Keratinocyte (primary cell): ENCODE measurements around the gene PTPRT. TPM values are rescaled to one million over a fixed set of nuclear protein-coding genes. Genes with fewer than 3 reads are reported as not detected.

Source experiments
- DNase-seq: peaks from one replicate; pipeline ENCODE4 v3.0.0-alpha.2; 2011; ENCODE audit warnings: low read depth, missing footprints, low spot score
- FAIRE-seq: peaks from 2 replicates; lab custom pipeline; 2011; peaks lifted over from hg19 to GRCh38; lab: Jason Lieb, UNC
- H2AFZ ChIP-seq: 2 replicates; pipeline ENCODE4 v1.6.0; 2012; ENCODE audit warnings: low read length, control low read depth, inconsistent platforms; ENCODE audit not compliant: control insufficient read depth
- H3K27ac ChIP-seq: 2 replicates; pipeline ENCODE4 v1.5.1; 2011; ENCODE audit warnings: low read length; ENCODE audit not compliant: control insufficient read depth, insufficient read depth
- H3K27me3 ChIP-seq: 3 replicates; pipeline ENCODE4 v1.6.0; 2011; ENCODE audit warnings: low read length; ENCODE audit not compliant: control insufficient read depth, insufficient read depth; ENCODE audit errors: extremely low read depth
- H3K36me3 ChIP-seq, 2 experiments: 2 replicates in 1 of 2; 3 replicates in 1 of 2; pipeline ENCODE4 v1.5.1; 2011; ENCODE audit warnings: low read length in 2 of 2, mild to moderate bottlenecking in 1 of 2; ENCODE audit not compliant: control insufficient read depth in 2 of 2, insufficient read depth in 2 of 2; ENCODE audit errors: extremely low read depth in 1 of 2
- H3K4me1 ChIP-seq: 3 replicates; pipeline ENCODE4 v1.5.1; 2011; ENCODE audit warnings: low read length; ENCODE audit not compliant: control insufficient read depth, insufficient read depth; ENCODE audit errors: extremely low read depth
- H3K4me2 ChIP-seq: 3 replicates; pipeline ENCODE4 v1.6.0; 2011; ENCODE audit warnings: low read depth, low read length; ENCODE audit not compliant: control insufficient read depth, insufficient read depth; ENCODE audit errors: extremely low read depth
- H3K4me3 ChIP-seq, 3 experiments: fragments of 200-600 bp in 1 of 3; sonication (generic) in 1 of 3; 2 replicates in 2 of 3; 3 replicates in 1 of 3; pipeline ENCODE4 v1.5.1; 2011 to 2016; ENCODE audit warnings: low read length in 3 of 3, mild to moderate bottlenecking in 3 of 3, control low read depth in 2 of 3, inconsistent platforms in 1 of 3, low read depth in 1 of 3, mixed read lengths in 1 of 3, mixed run types in 1 of 3, moderate library complexity in 1 of 3; ENCODE audit not compliant: control insufficient read depth in 2 of 3, insufficient read depth in 2 of 3; ENCODE audit errors: extremely low read depth in 1 of 3
- H3K79me2 ChIP-seq: 2 replicates; pipeline ENCODE4 v1.6.0; 2012; ENCODE audit warnings: low read length; ENCODE audit not compliant: control insufficient read depth, insufficient read depth
- H3K9ac ChIP-seq: 3 replicates; pipeline ENCODE4 v1.6.0; 2011; ENCODE audit warnings: low read length; ENCODE audit not compliant: control insufficient read depth, insufficient read depth; ENCODE audit errors: extremely low read depth
- H3K9me1 ChIP-seq: 3 replicates; pipeline ENCODE4 v1.6.0; 2011; ENCODE audit warnings: low read length; ENCODE audit not compliant: control insufficient read depth, insufficient read depth; ENCODE audit errors: extremely low read depth
- H3K9me3 ChIP-seq: 2 replicates; pipeline ENCODE4 v1.5.1; 2012; ENCODE audit warnings: low read depth, low read length; ENCODE audit not compliant: control insufficient read depth
- H4K20me1 ChIP-seq: 3 replicates; pipeline ENCODE4 v1.6.0; 2011; ENCODE audit warnings: low read length; ENCODE audit not compliant: control insufficient read depth, insufficient read depth; ENCODE audit errors: extremely low read depth
- EZH2 ChIP-seq: IDR thresholded peaks from one replicate; pipeline ENCODE4 v1.6.1; 2012; ENCODE audit warnings: inconsistent platforms, mild to moderate bottlenecking, low read length, moderate library complexity
- dilution Hi-C: fragments of 300-500 bp; cut with MboI; formaldehyde crosslinking; loops from one replicate; pipeline ENCODE4 v1.7.0; 2020; ENCODE audit warnings: low sequenced_read_pairs; ENCODE audit not compliant: extremely low pct_ligation_motif_present
- polyA plus RNA-seq, 5 experiments: library from polyadenylated mRNA; depleted of rRNA in 3 of 5; stranded (reverse) in 3 of 5; stranded (forward) in 1 of 5; unstranded in 1 of 5; fragments of >200 nt; gene quantifications; 1 replicate in 1 of 5; 2 replicates in 3 of 5; 3 replicates in 1 of 5; pipeline versions ENCODE4 v1.2.1 to v1.2.3, GENCODE V29; 2011 to 2012; ENCODE audit warnings: missing spikeins in 2 of 5, low read depth in 1 of 5, low replicate concordance in 1 of 5
- TF ChIP-seq, protein P1 (sequence below), 3 experiments: IDR thresholded peaks in 1 of 3; conservative IDR thresholded peaks in 1 of 3; optimal IDR thresholded peaks in 1 of 3; 2 replicates in 2 of 3; 3 replicates in 1 of 3; pipeline versions ENCODE3 to v1.5.1; 2011; ENCODE audit warnings: low read length in 3 of 3, mild to moderate bottlenecking in 3 of 3, moderate library complexity in 2 of 3, control low read depth in 1 of 3, inconsistent platforms in 1 of 3; ENCODE audit not compliant: insufficient read depth in 2 of 3; ENCODE audit errors: extremely low read depth in 1 of 3

Gene PTPRT
- polyA plus RNA-seq, 1 donor (not counting 4 experiments of a cell fraction or from before 2014, with no cell fraction given): not detected

DNA sequence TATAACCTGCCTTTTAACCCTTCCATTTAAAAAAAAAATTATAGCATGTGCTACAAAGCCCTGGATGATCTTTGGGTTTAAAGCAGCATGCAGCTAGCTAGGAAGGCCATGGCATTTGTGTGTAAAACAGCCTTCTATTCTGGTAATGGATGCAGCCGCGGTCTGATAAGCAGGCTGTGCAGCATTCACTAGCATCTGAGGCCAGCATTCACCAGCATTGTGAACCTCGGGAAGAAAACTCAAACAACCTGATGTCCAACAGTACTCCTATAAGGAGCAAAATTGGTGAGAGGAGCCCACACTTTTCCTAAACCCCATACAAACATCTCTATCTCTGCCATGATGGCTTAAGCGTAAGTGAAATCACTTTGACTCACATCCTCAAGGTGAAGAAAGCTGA is 265.5 kb downstream of the PTPRT start:
- dilution Hi-C loops: no loop called here
- Histone ChIP-seq H3K4me2 (no peak overlapping the region), H3K79me2 (no peaks in the 10 kb centered on the region), H3K4me3 (no peak overlapping the region), H3K27ac (no peak overlapping the region), H3K9ac (no peak overlapping the region), H3K27me3 (no peaks in the 10 kb centered on the region), H3K9me1 (no peaks in the 10 kb centered on the region), H3K4me1 (no peaks in the 10 kb centered on the region), H3K36me3 (no peaks in the 10 kb centered on the region), H2AFZ (no peak overlapping the region), H3K9me3 (peaks cover 9% of the 10 kb centered on the region), H4K20me1 (no peaks in the 10 kb centered on the region)
- DNase-seq: no peak
- no peak for TF ChIP-seq EZH2
- TF ChIP-seq, protein P1, sequence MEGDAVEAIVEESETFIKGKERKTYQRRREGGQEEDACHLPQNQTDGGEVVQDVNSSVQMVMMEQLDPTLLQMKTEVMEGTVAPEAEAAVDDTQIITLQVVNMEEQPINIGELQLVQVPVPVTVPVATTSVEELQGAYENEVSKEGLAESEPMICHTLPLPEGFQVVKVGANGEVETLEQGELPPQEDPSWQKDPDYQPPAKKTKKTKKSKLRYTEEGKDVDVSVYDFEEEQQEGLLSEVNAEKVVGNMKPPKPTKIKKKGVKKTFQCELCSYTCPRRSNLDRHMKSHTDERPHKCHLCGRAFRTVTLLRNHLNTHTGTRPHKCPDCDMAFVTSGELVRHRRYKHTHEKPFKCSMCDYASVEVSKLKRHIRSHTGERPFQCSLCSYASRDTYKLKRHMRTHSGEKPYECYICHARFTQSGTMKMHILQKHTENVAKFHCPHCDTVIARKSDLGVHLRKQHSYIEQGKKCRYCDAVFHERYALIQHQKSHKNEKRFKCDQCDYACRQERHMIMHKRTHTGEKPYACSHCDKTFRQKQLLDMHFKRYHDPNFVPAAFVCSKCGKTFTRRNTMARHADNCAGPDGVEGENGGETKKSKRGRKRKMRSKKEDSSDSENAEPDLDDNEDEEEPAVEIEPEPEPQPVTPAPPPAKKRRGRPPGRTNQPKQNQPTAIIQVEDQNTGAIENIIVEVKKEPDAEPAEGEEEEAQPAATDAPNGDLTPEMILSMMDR (optimal IDR thresholded peaks at IDR 0.05 in 1 of 3, IDR thresholded peaks at IDR 0.05 in 1 of 3, conservative IDR thresholded peaks at IDR 0.05 in 1 of 3; ENCODE audit: extremely low read depth in 1 of 3, insufficient read depth in 2 of 3, low read length in 3 of 3): no peak
- no peak for FAIRE-seq

DNA sequence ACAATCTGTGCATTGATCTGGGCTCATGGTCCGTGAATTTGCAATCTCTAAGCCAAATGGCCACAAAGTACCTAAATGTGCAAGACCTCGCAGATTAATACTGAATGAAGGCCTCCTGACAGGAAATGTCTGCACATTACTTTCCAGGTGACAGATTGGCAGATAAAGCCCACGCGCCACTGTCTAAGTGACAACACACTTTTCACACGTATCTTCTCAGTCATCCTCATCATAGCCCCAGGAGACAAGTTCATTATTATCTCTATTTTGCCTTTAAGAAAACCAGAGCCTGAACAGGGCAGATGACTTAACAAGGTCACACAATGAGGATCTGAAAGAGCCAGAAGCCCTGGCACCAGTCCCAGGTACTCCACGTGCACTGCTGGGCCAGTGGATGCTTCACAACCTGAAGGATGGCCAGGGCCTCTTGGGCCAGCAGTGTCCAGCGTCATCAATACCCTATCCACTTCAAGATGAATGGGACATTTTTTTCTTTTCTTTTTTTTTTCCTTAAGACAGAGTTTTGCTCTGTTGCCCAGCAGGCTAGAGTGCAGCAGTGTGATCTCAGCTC is 266.3 kb downstream of the PTPRT start:
- Histone ChIP-seq H3K4me2 (no peak overlapping the region), H3K36me3 (no peaks in the 10 kb centered on the region), H2AFZ (no peak overlapping the region), H3K79me2 (no peaks in the 10 kb centered on the region), H3K27me3 (no peaks in the 10 kb centered on the region), H3K27ac (no peak overlapping the region), H3K4me3 (no peak overlapping the region), H3K9me1 (no peaks in the 10 kb centered on the region), H3K4me1 (no peaks in the 10 kb centered on the region), H4K20me1 (no peaks in the 10 kb centered on the region), H3K9me3 (peaks cover 9% of the 10 kb centered on the region), H3K9ac (no peak overlapping the region)
- TF ChIP-seq, protein P1 (optimal IDR thresholded peaks at IDR 0.05 in 1 of 3, IDR thresholded peaks at IDR 0.05 in 1 of 3, conservative IDR thresholded peaks at IDR 0.05 in 1 of 3; ENCODE audit: extremely low read depth in 1 of 3, insufficient read depth in 2 of 3, low read length in 3 of 3): no peak
- TF ChIP-seq EZH2: no peak
- DNase-seq (no peak), FAIRE-seq (no peak)
- dilution Hi-C loops: no loop called here
